Upper lobe of left lung (tissue), 6 donors: ENCODE results near the gene SPATS2. TPM values are rescaled to one million over a fixed set of nuclear protein-coding genes. Genes with fewer than 3 reads are reported as not detected.

Experiments
- ATAC-seq, 2 donors: fragments of 200-7000 bp; cut with Tn5 transposase; one replicate each; pipeline ENCODE4 v1.9.1; 2022; ENCODE audit warnings: mild to moderate bottlenecking in 2 of 2, moderate library complexity in 2 of 2; ENCODE audit not compliant: low FRiP score in 2 of 2
- DNase-seq, 2 donors: peaks; one replicate each; pipeline ENCODE4 v3.0.0-alpha.2; 2019 to 2020
- H3K27ac ChIP-seq, 4 donors: fragments of 200-600 bp; sonication (generic); one replicate each; pipeline ENCODE4 v1.5.1; 2016 to 2019
- H3K27me3 ChIP-seq, 4 donors: fragments of 200-600 bp; sonication (generic); one replicate each; pipeline ENCODE4 v1.5.1; 2017 to 2019
- H3K36me3 ChIP-seq, 4 donors: fragments of 200-600 bp; sonication (generic); one replicate each; pipeline ENCODE4 v1.5.1; 2016 to 2019
- H3K4me1 ChIP-seq, 4 donors: fragments of 200-600 bp; sonication (generic); one replicate each; pipeline ENCODE4 v1.5.1; 2018 to 2019
- H3K4me3 ChIP-seq, 4 donors: fragments of 200-600 bp; sonication (generic); one replicate each; pipeline ENCODE4 v1.5.1; 2017 to 2019; ENCODE audit warnings: mild to moderate bottlenecking in 2 of 4, moderate library complexity in 1 of 4
- H3K9me3 ChIP-seq, 4 donors: fragments of 200-600 bp; sonication (generic); one replicate each; pipeline ENCODE4 v1.5.1; 2018 to 2019
- CTCF ChIP-seq, 6 experiments: fragments of 450-650 bp in 4 of 6; fragments of 200-600 bp in 2 of 6; sonication (generic) in 2 of 6; IDR thresholded peaks; one replicate each; pipeline ENCODE4 v1.5.1; 2016 to 2019; ENCODE audit warnings: antibody characterized with exemption in 6 of 6
- EP300 ChIP-seq, 4 donors: sonication (generic); formaldehyde crosslinking; IDR thresholded peaks; one replicate each; pipeline ENCODE4 v1.5.1; 2017; ENCODE audit warnings: antibody characterized with exemption in 4 of 4, control low read depth in 2 of 4
- POLR2A ChIP-seq, 4 donors: fragments of 450-650 bp; IDR thresholded peaks; one replicate each; pipeline ENCODE4 v1.5.1; 2016 to 2017; ENCODE audit warnings: antibody characterized with exemption in 4 of 4, mild to moderate bottlenecking in 2 of 4
- POLR2AphosphoS5 ChIP-seq, 2 donors: sonication (generic); formaldehyde crosslinking; IDR thresholded peaks; one replicate each; pipeline ENCODE4 v1.5.1; 2017; ENCODE audit warnings: antibody characterized with exemption in 2 of 2
- WGBS, 2 donors: methylation state at CpG; one replicate each; pipeline ENCODE4 v1.1.5; 2017 to 2018; 5-methylcytosine and 5-hydroxymethylcytosine counted together
- total RNA-seq, 6 donors: library from RNA; depleted of rRNA in 4 of 6; stranded (reverse); fragments of >200 nt in 4 of 6; gene quantifications; one replicate each; pipeline versions ENCODE4 v1.1.0 to v1.2.1, GENCODE V29; 2016 to 2021
- donor health status: DM: no; HTN: no; CAD: no; lungs with moderate emphysema.
- donor health status: DM: no; HTN: yes; CAD: no; lungs with severe emphysema.

Gene SPATS2
- total RNA-seq, 6 donors from 2014 or later, result 6.2 to 33.5 (median 14.4) TPM

- Histone ChIP-seq H3K36me3 (no peaks in the 10 kb centered on the region), H3K27me3 (no peaks in the 10 kb centered on the region), H3K4me1 (peaks cover 0 to 6% (median 0%) of the 10 kb centered on the region in 4 donors), H3K4me3 (no peak overlapping the region), H3K27ac (no peak overlapping the region), H3K9me3 (no peaks in the 10 kb centered on the region)
- DNase-seq (no peak), ATAC-seq (peak; percentile 77 to 89)
- WGBS, 2 donors, result 21 to 25% methylated on average over 7 of the region's 7 CpGs
- no peak for TF ChIP-seq EP300 (IDR thresholded peaks at IDR 0.05)
- TF ChIP-seq CTCF (IDR thresholded peaks at IDR 0.05), result peak; percentile 62 to 79 (median 68)
These were observed 8.7 kb upstream of the SPATS2 start for GRCh38 chr12:49358483-49359141.

- peaks cover 0 to 6% (median 0%) of the 10 kb centered on the region in 4 donors for H3K4me1 ChIP-seq
- DNase-seq (no peak), ATAC-seq (no peak)
- no peak overlapping the region for H3K4me3 ChIP-seq
- no peaks in the 10 kb centered on the region for H3K36me3 ChIP-seq
- 84% methylated on average over 7 of the region's 7 CpGs for WGBS, 2 donors
- TF ChIP-seq POLR2AphosphoS5 (IDR thresholded peaks at IDR 0.05) (no peak), CTCF (IDR thresholded peaks at IDR 0.05) (no peak), EP300 (IDR thresholded peaks at IDR 0.05) (no peak), POLR2A (IDR thresholded peaks at IDR 0.05) (no peak)
- H3K9me3 ChIP-seq, result no peaks in the 10 kb centered on the region
- no peaks in the 10 kb centered on the region for H3K27me3 ChIP-seq
- H3K27ac ChIP-seq, result no peak overlapping the region
These were observed 7.6 kb upstream of the SPATS2 start for GRCh38 chr12:49359671-49360070.

GRCh38 chr12:49362077-49362476, 5.2 kb upstream of the SPATS2 start:
- ATAC-seq, result no peak
- Histone ChIP-seq H3K4me3 (no peak overlapping the region), H3K4me1 (peaks cover 0 to 16% (median 10%) of the 10 kb centered on the region in 4 donors), H3K36me3 (no peaks in the 10 kb centered on the region), H3K27ac (no peak overlapping the region), H3K27me3 (no peaks in the 10 kb centered on the region), H3K9me3 (no peaks in the 10 kb centered on the region)
- WGBS, 2 donors, result 93 to 94% methylated on average over 1 of the region's 1 CpG
- TF ChIP-seq POLR2AphosphoS5 (IDR thresholded peaks at IDR 0.05), result no peak
- TF ChIP-seq POLR2A (IDR thresholded peaks at IDR 0.05), result no peak
- TF ChIP-seq EP300 (IDR thresholded peaks at IDR 0.05), result no peak
- TF ChIP-seq CTCF (IDR thresholded peaks at IDR 0.05), result no peak
- DNase-seq, result no peak

- Histone ChIP-seq H3K27ac (no peak overlapping the region), H3K4me3 (no peak overlapping the region), H3K27me3 (no peaks in the 10 kb centered on the region), H3K36me3 (no peaks in the 10 kb centered on the region), H3K4me1 (peaks cover 16 to 29% (median 17%) of the 10 kb centered on the region in 4 donors), H3K9me3 (no peaks in the 10 kb centered on the region)
- 73 to 89% methylated on average over 1 of the region's 1 CpG for WGBS, 2 donors
- TF ChIP-seq POLR2A (IDR thresholded peaks at IDR 0.05) (no peak), CTCF (IDR thresholded peaks at IDR 0.05) (no peak), POLR2AphosphoS5 (IDR thresholded peaks at IDR 0.05) (no peak)
- ATAC-seq (no peak), DNase-seq (no peak)
These were observed 2.3 kb upstream of the SPATS2 start for GRCh38 chr12:49364989-49365388.

- no peak for ATAC-seq
- H3K27me3 ChIP-seq, result no peaks in the 10 kb centered on the region
- peaks cover 16 to 29% (median 17%) of the 10 kb centered on the region in 4 donors for H3K4me1 ChIP-seq
- 77 to 79% methylated on average over 5 of the region's 5 CpGs for WGBS, 2 donors
- TF ChIP-seq EP300 (IDR thresholded peaks at IDR 0.05) (no peak), POLR2AphosphoS5 (IDR thresholded peaks at IDR 0.05) (no peak), POLR2A (IDR thresholded peaks at IDR 0.05) (no peak), CTCF (IDR thresholded peaks at IDR 0.05) (no peak)
- no peak for DNase-seq
- H3K27ac ChIP-seq, result peak overlapping the region in 1 of 4 donors; percentile 96
- H3K4me3 ChIP-seq, result peak overlapping the region in 2 of 4 donors; percentile 92 to 94
- no peaks in the 10 kb centered on the region for H3K9me3 ChIP-seq
- no peaks in the 10 kb centered on the region for H3K36me3 ChIP-seq
These were observed 1.7 kb upstream of the SPATS2 start for GRCh38 chr12:49365542-49365941.
